Measurements from ENCODE around the gene TASOR2. TPM values are rescaled to one million over a fixed set of nuclear protein-coding genes. Genes with fewer than 3 reads are reported as not detected.

TASOR2 gene
- total RNA-seq, result 48.5 TPM

- peak; percentile 98 for DNase-seq (ENCODE audit: low spot score)
Measured at GRCh38 chr10:5684318-5684970, at the start of gene TASOR2. TASOR2 (plus strand) TSS chr10:5684838; CDS start chr10:5720643, 35,805 bp downstream.

- DNase-seq (ENCODE audit: low spot score), result no peak
Measured at GRCh38 chr10:5634918-5635317, 49.7 kb upstream of the TASOR2 start.

GRCh38 chr10:5638494-5638893 is 46.1 kb upstream of the TASOR2 start:
- DNase-seq (ENCODE audit: low spot score), result no peak

GRCh38 chr10:5639066-5639465 is 45.6 kb upstream of the TASOR2 start:
- DNase-seq (ENCODE audit: low spot score), result no peak

GRCh38 chr10:5640036-5640435 is 44.6 kb upstream of the TASOR2 start:
- DNase-seq (ENCODE audit: low spot score), result no peak

- DNase-seq (ENCODE audit: low spot score), result peak; percentile 78
Measured at GRCh38 chr10:5640501-5640900, 44.1 kb upstream of the TASOR2 start.

- no peak for DNase-seq (ENCODE audit: low spot score)
Measured at GRCh38 chr10:5641501-5641900, 43.1 kb upstream of the TASOR2 start.

- DNase-seq (ENCODE audit: low spot score), result no peak
Measured at GRCh38 chr10:5643346-5644067, 41.1 kb upstream of the TASOR2 start.

- DNase-seq (ENCODE audit: low spot score), result no peak
Measured at GRCh38 chr10:5644930-5645329, 39.7 kb upstream of the TASOR2 start.

GRCh38 chr10:5645375-5645774 is 39.3 kb upstream of the TASOR2 start:
- peak; percentile 71 for DNase-seq (ENCODE audit: low spot score)

- DNase-seq (ENCODE audit: low spot score), result no peak
Measured at GRCh38 chr10:5645944-5646617, 38.6 kb upstream of the TASOR2 start.

- DNase-seq (ENCODE audit: low spot score), result no peak
Measured at GRCh38 chr10:5647507-5648240, 37.0 kb upstream of the TASOR2 start.

GRCh38 chr10:5648494-5649457 is 35.9 kb upstream of the TASOR2 start:
- no peak for DNase-seq (ENCODE audit: low spot score)

GRCh38 chr10:5649746-5650145 is 34.9 kb upstream of the TASOR2 start:
- DNase-seq (ENCODE audit: low spot score), result no peak

GRCh38 chr10:5650664-5651387 is 33.8 kb upstream of the TASOR2 start:
- no peak for DNase-seq (ENCODE audit: low spot score)

- no peak for DNase-seq (ENCODE audit: low spot score)
Measured at GRCh38 chr10:5651388-5651764, 33.3 kb upstream of the TASOR2 start.

- DNase-seq (ENCODE audit: low spot score), result no peak
Measured at GRCh38 chr10:5652746-5653145, 31.9 kb upstream of the TASOR2 start.

- peak; percentile 82 for DNase-seq (ENCODE audit: low spot score)
Measured at GRCh38 chr10:5654218-5654755, 30.4 kb upstream of the TASOR2 start.

- peak; percentile 62 for DNase-seq (ENCODE audit: low spot score)
Measured at GRCh38 chr10:5655121-5655520, 29.5 kb upstream of the TASOR2 start.
